Neuron (in vitro differentiated cells): ENCODE results near the gene EPN3.
A peak's percentile ranks its signal among the peaks of the same experiment; 100 is the strongest.

ENCODE experiments used
- H2AFZ ChIP-seq: one replicate; pipeline ENCODE4 v1.6.1; 2013; ENCODE audit warnings: low read depth, mild to moderate bottlenecking, inconsistent platforms, low read length, moderate library complexity
- H3K27me3 ChIP-seq: one replicate; pipeline ENCODE4 v1.6.1; 2013; ENCODE audit warnings: low read length; ENCODE audit not compliant: insufficient read depth
- H3K36me3 ChIP-seq: one replicate; pipeline ENCODE4 v1.6.1; 2013; ENCODE audit warnings: low read length; ENCODE audit not compliant: insufficient read depth
- H3K4me1 ChIP-seq: one replicate; pipeline ENCODE4 v1.6.1; 2013; ENCODE audit warnings: low read length; ENCODE audit not compliant: insufficient read depth
- H3K4me3 ChIP-seq: 2 replicates; pipeline ENCODE4 v1.5.1; 2013; ENCODE audit warnings: mild to moderate bottlenecking, low read length, moderate library complexity
- H3K9me3 ChIP-seq: one replicate; pipeline ENCODE4 v1.6.1; 2013; ENCODE audit warnings: low read length

Gene EPN3

DNA sequence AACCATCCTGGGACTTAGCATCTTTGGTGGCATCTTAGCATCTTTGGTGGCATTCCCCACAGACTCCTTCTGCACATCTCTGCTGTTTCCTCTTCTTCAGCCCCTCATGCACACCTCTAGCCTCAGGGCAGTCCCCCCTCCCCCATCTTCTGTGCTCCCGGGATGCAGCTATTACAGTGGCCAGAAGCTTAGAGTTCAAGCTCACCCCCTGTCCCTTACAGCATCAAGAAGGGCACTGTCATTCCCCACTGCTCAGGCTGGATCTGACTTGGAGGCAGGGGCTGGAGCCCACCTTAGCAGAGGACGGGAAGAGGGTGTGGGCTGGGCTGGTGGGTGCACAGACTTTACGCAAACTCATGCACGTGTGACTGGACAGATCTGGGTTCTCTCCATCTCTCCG lies 650 bp downstream of the EPN3 start:
- Histone ChIP-seq H3K9me3 (no peaks in the 10 kb centered on the region), H3K36me3 (no peaks in the 10 kb centered on the region), H2AFZ (no peak overlapping the region), H3K27me3 (peaks cover 60% of the 10 kb centered on the region), H3K4me3 (no peak overlapping the region), H3K4me1 (peaks cover 17% of the 10 kb centered on the region)

DNA sequence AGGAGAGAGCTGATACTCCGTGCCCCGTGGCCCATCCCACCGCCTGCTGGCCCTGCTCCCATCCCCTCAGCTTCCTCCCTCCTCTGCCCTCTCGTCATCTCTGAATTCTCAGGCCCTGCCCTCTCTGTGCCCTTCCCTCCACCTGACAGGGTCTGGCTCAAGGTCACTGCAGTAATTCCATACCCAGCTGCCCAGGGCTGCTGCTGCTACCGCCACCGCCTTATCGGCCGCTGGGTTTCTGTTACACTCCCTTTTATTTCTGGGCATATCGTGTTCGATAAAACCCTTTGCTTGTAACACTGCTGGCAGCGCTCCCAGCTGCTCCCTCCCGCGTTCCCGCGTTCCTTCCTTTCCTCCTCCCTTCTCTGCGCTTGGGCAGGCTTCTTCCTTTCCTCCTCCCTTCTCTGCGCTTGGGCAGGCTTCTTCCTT lies 1.2 kb downstream of the EPN3 start:
- Histone ChIP-seq H3K27me3 (peaks cover 59% of the 10 kb centered on the region), H3K4me3 (no peak overlapping the region), H3K9me3 (no peaks in the 10 kb centered on the region), H2AFZ (no peak overlapping the region), H3K36me3 (no peaks in the 10 kb centered on the region), H3K4me1 (peaks cover 23% of the 10 kb centered on the region)

DNA sequence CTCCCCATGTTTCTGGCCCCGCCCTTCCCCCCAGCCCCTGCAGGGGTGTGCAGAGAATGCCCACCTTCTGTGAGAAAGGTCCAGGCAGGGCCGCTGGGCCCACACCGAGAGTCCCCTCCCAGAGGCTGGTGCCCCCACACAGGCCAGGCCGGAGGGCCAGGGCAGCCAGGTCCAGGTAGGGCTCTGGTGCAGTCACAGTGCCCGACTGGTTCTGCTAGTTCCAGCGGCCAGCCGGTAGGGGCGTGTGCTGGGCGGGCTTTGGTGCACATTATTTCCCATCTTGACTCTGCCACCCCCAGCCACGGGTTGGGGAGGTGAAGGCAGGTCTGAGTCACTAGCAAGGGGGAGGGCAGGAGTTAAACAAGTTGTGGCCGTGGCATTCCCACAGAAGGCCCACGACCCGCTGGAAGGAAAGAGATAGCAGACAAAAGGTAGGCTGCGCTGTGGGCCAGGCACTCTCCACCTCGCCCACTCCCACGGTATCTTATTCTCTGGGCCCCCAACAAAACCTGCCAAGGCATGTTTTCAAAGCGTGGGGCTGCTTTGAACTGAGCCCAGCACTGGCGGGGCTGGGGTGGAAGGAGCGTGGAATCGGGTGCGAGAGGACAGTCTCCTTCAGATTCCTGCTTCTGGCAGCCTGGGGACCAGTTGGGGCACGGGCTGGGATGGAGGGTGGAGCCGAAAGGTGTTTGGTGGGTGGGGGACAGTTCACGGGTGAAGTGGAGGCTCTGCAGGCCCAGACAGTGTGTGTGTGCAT lies 1.9 kb downstream of the EPN3 start:
- H2AFZ ChIP-seq = no peak overlapping the region
- H3K4me1 ChIP-seq = peaks cover 27% of the 10 kb centered on the region
- H3K36me3 ChIP-seq = no peaks in the 10 kb centered on the region
- no peak overlapping the region for H3K4me3 ChIP-seq
- peaks cover 56% of the 10 kb centered on the region for H3K27me3 ChIP-seq
- H3K9me3 ChIP-seq = no peaks in the 10 kb centered on the region

DNA sequence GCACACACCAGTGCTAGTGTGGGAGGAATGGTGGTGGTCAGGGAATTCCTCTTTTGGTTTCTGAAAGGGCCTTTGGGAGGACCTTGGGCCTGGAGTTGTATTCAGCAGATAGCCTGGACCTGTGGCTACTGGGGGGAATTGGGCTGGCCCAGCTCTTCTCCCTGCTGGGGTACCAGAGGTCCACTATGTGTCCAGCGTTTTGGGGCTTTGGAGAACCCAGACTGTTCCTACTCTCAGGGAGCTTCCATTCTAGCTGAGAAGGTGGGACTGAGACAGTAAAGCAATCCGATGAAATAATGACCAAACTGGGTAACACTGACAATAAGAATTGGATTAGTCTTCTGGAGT lies 2.4 kb downstream of the EPN3 start:
- Histone ChIP-seq H3K4me3 (no peak overlapping the region), H3K27me3 (peaks cover 52% of the 10 kb centered on the region), H2AFZ (no peak overlapping the region), H3K36me3 (no peaks in the 10 kb centered on the region), H3K4me1 (peaks cover 27% of the 10 kb centered on the region), H3K9me3 (no peaks in the 10 kb centered on the region)

DNA sequence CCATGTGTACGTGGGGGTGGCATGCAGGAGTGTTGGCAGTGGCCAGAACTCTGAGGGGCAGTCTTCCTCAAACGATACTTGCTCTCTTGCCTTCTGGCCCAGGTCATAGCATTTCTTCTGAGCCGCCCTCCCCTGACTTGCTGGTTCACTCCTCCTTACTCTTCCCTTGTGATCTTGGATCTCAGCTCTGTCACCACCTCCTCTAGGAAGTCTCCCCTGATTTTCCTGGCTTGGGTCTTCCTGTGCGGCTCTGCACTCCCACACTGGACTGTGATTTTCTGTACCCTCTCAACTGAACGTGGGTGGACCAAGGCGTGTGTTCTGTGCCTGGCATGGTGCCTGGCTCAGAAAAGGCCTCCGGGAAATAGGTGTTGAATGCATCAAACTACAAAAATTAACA lies 2.9 kb downstream of the EPN3 start:
- peaks cover 27% of the 10 kb centered on the region for H3K4me1 ChIP-seq
- H3K9me3 ChIP-seq = no peaks in the 10 kb centered on the region
- H3K36me3 ChIP-seq = no peaks in the 10 kb centered on the region
- H3K27me3 ChIP-seq = peaks cover 52% of the 10 kb centered on the region
- H2AFZ ChIP-seq = no peak overlapping the region
- no peak overlapping the region for H3K4me3 ChIP-seq

DNA sequence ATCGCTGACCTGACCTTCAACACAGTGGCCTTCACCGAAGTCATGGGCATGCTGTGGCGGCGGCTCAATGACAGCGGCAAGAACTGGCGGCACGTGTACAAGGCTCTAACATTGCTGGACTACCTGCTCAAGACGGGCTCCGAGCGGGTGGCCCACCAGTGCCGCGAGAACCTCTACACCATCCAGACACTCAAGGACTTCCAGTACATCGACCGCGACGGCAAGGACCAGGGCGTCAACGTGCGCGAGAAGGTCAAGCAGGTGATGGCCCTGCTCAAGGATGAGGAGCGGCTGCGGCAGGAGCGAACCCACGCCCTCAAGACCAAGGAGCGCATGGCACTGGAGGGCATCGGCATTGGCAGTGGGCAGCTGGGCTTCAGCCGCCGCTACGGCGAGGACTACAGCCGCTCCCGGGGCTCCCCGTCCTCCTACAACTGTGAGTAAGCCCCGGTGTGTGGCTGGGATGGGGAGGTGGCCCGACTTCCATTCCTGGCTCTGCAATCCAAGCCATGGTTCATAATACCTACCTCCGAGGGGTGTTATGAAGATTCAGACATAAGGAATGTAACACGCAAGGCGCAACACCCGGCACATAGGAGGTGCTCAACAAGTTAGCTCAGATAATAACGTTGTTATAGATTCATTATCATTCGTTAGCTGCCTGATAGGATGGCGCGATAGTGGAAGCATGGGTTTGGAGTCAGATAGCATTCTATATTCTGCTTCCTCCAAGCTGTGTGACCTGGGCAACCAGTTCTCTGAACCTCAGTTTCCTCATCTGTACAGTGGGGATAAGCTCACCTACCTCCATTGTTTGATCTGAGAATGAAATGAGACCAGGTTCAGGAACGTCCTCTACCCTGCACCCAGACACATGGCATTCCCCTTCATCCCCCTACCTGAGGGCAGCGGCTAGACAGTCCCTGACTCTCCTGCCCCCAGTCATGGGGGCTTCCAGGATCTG lies 4.4 kb downstream of the EPN3 start:
- H3K4me3 ChIP-seq = no peak overlapping the region
- H2AFZ ChIP-seq = no peak overlapping the region
- no peaks in the 10 kb centered on the region for H3K36me3 ChIP-seq
- H3K4me1 ChIP-seq = peaks cover 34% of the 10 kb centered on the region
- H3K9me3 ChIP-seq = no peaks in the 10 kb centered on the region
- H3K27me3 ChIP-seq = peaks cover 51% of the 10 kb centered on the region

DNA sequence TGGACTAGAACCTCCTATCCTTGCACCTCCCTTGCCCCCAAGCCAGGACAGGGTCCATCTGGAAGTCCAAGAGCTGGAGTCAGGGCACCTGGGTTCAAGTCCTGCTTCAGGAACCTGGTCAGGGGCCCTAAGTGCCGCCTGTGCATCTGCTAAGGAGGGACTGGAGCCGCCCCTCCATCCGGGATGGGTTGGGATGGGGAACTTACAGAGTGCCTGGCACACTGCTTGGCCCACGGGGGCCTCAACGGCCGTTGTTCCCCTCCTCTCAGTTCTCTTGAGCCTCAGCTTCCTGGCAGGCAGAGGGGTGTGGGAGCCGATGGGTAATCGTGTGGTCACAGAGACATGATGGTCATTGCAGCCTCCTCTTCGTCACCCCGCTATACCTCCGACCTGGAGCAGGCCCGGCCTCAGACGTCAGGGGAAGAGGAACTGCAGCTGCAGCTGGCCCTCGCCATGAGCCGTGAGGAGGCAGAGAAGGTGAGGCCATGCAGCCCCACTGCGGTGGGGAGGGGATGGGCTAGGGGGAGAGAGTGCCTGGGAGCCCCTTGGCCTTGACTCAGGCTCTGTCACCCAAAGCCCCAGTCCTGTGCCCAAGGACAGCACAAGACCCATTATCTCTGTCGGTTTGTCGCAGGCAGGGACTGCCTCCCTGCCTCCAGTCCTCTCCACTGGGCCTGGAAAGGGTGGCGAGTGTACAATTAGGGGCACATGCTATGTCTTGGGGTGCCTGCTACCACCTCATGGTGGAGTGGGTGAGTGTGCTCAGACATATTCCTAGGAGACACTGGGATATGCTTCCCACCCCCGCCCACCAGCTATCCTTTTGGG lies 5.4 kb downstream of the EPN3 start:
- peaks cover 35% of the 10 kb centered on the region for H3K4me1 ChIP-seq
- no peaks in the 10 kb centered on the region for H3K9me3 ChIP-seq
- no peak overlapping the region for H3K4me3 ChIP-seq
- no peaks in the 10 kb centered on the region for H3K36me3 ChIP-seq
- peaks cover 41% of the 10 kb centered on the region for H3K27me3 ChIP-seq
- no peak overlapping the region for H2AFZ ChIP-seq

DNA sequence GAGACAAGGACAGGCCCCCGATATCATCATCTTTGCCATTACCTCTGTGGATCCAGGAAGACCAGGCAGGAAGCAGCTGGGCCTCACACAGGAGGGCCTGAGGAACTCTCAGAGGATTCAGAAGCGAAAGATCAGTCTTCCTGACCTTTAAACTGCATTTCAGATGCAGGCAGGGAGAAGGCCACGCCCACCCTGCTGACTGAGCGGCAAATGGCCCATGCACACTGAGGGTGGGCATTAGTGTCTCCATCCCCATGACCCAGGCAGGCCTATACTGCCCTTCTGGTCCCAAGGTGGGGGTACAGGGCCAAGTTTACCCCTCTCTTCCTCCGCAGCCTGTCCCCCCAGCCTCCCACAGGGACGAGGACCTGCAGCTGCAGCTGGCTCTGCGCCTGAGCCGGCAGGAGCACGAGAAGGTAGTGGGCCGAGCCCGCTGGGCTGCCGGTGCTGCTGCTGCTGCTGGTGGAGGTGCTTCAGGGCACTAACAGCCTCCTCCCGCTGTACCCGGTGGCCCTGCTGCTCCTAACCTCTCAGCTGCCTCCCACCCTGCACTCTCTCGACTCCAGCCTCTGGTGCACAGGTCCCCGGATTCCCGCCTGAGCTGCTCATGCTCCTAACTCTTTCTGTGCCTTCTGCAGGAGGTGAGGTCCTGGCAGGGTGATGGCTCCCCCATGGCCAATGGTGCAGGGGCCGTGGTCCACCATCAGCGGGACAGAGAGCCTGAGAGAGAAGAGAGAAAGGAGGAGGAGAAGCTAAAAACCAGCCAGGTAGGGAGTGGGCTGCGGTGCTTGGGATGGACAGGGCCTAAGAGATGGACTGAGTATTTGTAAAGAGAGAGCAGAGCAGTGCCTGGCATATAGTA lies 6.2 kb downstream of the EPN3 start:
- H2AFZ ChIP-seq = no peak overlapping the region
- peaks cover 31% of the 10 kb centered on the region for H3K4me1 ChIP-seq
- peaks cover 32% of the 10 kb centered on the region for H3K27me3 ChIP-seq
- H3K36me3 ChIP-seq = no peaks in the 10 kb centered on the region
- H3K4me3 ChIP-seq = no peak overlapping the region
- no peaks in the 10 kb centered on the region for H3K9me3 ChIP-seq

DNA sequence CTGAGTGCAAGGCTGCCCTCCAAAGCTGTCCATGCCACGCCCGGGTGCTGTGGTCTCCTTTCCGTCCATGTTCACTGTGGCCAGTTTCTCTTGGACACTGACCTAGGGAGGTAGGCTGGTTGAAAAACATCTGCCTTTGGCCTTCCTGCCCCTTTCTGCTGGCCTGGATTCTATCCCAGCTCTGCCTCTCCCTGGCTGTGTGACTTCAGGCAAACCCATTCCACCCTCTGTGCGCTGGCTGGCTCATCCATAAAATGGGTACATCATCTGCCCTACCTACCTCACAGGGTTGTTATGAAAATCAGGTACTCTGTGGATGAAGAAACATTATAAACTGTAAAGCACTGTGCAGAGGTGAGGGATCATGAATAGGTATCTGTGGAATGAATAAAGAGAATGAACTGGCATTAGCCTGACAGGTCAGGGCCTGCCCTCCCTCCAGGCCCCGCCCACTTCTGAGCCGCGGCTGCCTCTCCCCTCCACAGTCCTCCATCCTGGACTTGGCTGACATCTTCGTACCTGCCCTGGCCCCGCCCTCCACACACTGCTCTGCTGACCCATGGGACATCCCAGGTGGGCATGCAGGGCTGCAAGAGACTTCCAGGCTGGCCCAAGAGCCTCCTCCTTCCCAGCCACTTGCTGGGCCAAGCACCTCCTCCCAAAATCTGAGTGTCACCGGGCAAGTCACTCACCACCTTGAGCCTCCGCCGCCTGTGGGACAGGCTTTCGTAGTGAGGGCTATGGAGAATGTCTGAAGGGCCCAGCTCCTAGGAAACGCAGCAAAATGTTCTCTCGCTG lies 7.4 kb downstream of the EPN3 start:
- Histone ChIP-seq H3K4me3 (no peak overlapping the region), H2AFZ (no peak overlapping the region), H3K9me3 (no peaks in the 10 kb centered on the region), H3K27me3 (peaks cover 21% of the 10 kb centered on the region), H3K36me3 (no peaks in the 10 kb centered on the region), H3K4me1 (peaks cover 29% of the 10 kb centered on the region)

DNA sequence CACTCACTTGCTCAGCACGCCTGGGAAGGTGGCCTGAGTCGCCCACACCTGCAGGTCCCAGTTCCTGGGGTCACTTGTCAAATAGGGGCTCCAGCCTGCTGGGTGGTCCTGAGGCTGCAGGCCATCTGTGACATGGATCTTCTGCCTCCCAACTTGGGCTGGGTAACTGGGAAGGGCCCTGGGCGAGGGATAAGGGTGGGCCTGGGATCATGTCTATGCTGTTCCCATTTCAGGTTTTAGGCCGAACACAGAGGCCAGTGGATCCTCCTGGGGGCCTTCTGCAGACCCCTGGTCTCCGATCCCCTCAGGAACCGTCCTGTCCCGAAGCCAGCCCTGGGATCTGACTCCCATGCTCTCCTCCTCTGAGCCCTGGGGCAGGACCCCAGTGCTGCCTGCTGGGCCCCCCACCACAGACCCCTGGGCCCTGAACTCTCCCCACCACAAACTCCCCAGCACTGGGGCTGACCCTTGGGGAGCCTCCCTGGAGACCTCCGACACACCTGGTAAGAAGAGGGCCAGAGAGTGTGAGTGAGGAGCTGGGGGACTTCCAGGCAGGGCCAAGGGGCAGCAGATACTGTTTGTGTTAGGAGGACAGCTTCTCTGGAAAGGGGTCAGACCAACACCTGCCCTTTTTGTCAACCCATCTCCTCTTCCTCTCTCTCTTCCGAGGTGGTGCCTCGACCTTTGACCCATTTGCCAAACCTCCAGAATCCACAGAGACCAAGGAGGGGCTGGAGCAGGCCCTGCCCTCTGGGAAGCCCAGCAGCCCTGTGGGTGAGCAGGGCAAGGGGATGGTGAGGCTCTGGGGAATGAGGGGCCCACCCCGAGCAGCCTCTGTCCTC lies 8.2 kb downstream of the EPN3 start:
- Histone ChIP-seq H3K27me3 (peaks cover 14% of the 10 kb centered on the region), H3K4me3 (no peak overlapping the region), H3K4me1 (peaks cover 29% of the 10 kb centered on the region), H2AFZ (no peak overlapping the region), H3K9me3 (no peaks in the 10 kb centered on the region), H3K36me3 (no peaks in the 10 kb centered on the region)

DNA sequence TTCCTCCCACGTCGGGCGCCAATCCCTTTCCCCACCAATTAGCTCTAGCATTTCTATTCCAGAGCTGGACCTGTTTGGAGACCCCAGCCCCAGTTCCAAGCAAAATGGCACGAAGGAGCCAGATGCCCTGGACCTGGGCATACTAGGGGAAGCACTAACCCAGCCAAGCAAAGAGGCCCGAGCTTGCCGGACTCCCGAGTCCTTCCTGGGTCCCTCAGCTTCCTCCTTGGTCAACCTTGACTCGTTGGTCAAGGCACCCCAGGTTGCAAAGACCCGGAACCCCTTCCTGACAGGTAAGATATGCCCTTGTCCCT lies 8.8 kb downstream of the EPN3 start:
- peak overlapping the region; percentile 68 for H2AFZ ChIP-seq
- peaks cover 10% of the 10 kb centered on the region for H3K27me3 ChIP-seq
- H3K36me3 ChIP-seq = no peaks in the 10 kb centered on the region
- H3K4me1 ChIP-seq = peaks cover 29% of the 10 kb centered on the region
- H3K9me3 ChIP-seq = no peaks in the 10 kb centered on the region
- H3K4me3 ChIP-seq = peak overlapping the region; percentile 56
